HG03521 (cell line): ENCODE data around the gene TRAF2.
"Not testable (repeated sequence)": the region's sequence is repeated elsewhere in the genome, so short reads cannot be mapped to it uniquely, and the experiment has no call there.

ENCODE experiments used
- ATAC-seq: cut with Tn5 transposase; IDR thresholded peaks from one replicate; pipeline ENCODE4 v1.9.1; 2021; ENCODE audit warnings: mild to moderate bottlenecking, moderate library complexity; ENCODE audit not compliant: unreplicated experiment

The TRAF2 gene

GRCh38 chr9:136885950-136886578, at the start of gene TRAF2:
TSS of gene TRAF2 (plus strand) at chr9:136886516. CDS start at chr9:136898741, 12,225 bp downstream.
- peak; percentile 83 for ATAC-seq

GRCh38 chr9:136837146-136837855, 49.0 kb upstream of the TRAF2 start:
- ATAC-seq = no peak

- ATAC-seq = not testable (repeated sequence)
Measured at GRCh38 chr9:136837856-136838277, 48.4 kb upstream of the TRAF2 start.

- ATAC-seq = no peak
Measured at GRCh38 chr9:136838314-136839228, 47.7 kb upstream of the TRAF2 start.

GRCh38 chr9:136839229-136840139, 46.8 kb upstream of the TRAF2 start:
- no peak for ATAC-seq

- no peak for ATAC-seq
Measured at GRCh38 chr9:136840140-136840876, 46.0 kb upstream of the TRAF2 start.

- no peak for ATAC-seq
Measured at GRCh38 chr9:136840877-136841645, 45.3 kb upstream of the TRAF2 start.

- ATAC-seq = not testable (repeated sequence)
Measured at GRCh38 chr9:136841646-136842379, 44.5 kb upstream of the TRAF2 start.

- ATAC-seq = peak; percentile 66
Measured at GRCh38 chr9:136842380-136842948, 43.9 kb upstream of the TRAF2 start, which contains the start of gene AJM1. TSS of gene AJM1 (plus strand) at chr9:136842478. CDS start at chr9:136844415, 1,937 bp downstream.

GRCh38 chr9:136843159-136843800, 43.0 kb upstream of the TRAF2 start:
- ATAC-seq = not testable (repeated sequence)

- ATAC-seq = not testable (repeated sequence)
Measured at GRCh38 chr9:136843801-136844740, 42.2 kb upstream of the TRAF2 start.

- ATAC-seq = no peak
Measured at GRCh38 chr9:136844761-136845464, 41.4 kb upstream of the TRAF2 start.

GRCh38 chr9:136845465-136846260, 40.7 kb upstream of the TRAF2 start:
- ATAC-seq = no peak

GRCh38 chr9:136846376-136847087, 39.8 kb upstream of the TRAF2 start:
- no peak for ATAC-seq
